Upper lobe of right lung (tissue), 1 donor: ENCODE measurements around the gene CNRIP1. TPM values are rescaled to one million over a fixed set of nuclear protein-coding genes. Genes with fewer than 3 reads are reported as not detected.
A peak's percentile ranks its signal among the peaks of the same experiment; 100 is the strongest.

Experiments used
- ATAC-seq: fragments of 200-7000 bp; cut with Tn5 transposase; one replicate; pipeline ENCODE4 v1.9.1; 2020; ENCODE audit warnings: mild to moderate bottlenecking, moderate library complexity
- DNase-seq: peaks from one replicate; pipeline ENCODE4 v3.0.0-alpha.2; 2020
- H3K27ac ChIP-seq: fragments of 200-600 bp; one replicate; pipeline ENCODE4 v1.8.0; 2022
- H3K27me3 ChIP-seq: fragments of 200-600 bp; one replicate; pipeline ENCODE4 v1.8.0; 2022; ENCODE audit warnings: mild to moderate bottlenecking
- H3K36me3 ChIP-seq: fragments of 200-600 bp; one replicate; pipeline ENCODE4 v1.8.0; 2022
- H3K4me1 ChIP-seq: fragments of 200-600 bp; one replicate; pipeline ENCODE4 v1.8.0; 2022
- H3K4me3 ChIP-seq: fragments of 200-600 bp; one replicate; pipeline ENCODE4 v1.8.0; 2022; ENCODE audit warnings: mild to moderate bottlenecking
- H3K9me3 ChIP-seq: fragments of 200-600 bp; one replicate; pipeline ENCODE4 v1.8.0; 2022
- CTCF ChIP-seq: fragments of 200-600 bp; IDR thresholded peaks from one replicate; pipeline ENCODE4 v1.8.0; 2022; ENCODE audit warnings: antibody characterized with exemption
- intact Hi-C: fragments of 100-400 bp; cut with DNase I; formaldehyde crosslinking; loops from one replicate; pipeline ENCODE4 v1.11.0; 2022
- total RNA-seq: library from RNA; stranded (reverse); fragmentation: NEBNext Ultra II Directional; extraction: Animal tissue kit (Norgen Biotek cat#: 25700); gene quantifications from one replicate; pipeline ENCODE4 v1.2.1, GENCODE V29; 2021
- donor health status: DM: no; HTN: yes; CAD: no; lungs with severe emphysema.

The CNRIP1 gene
- total RNA-seq, 1 donor from 2014 or later: 23.8 TPM

GRCh38 chr2:68283419-68283812 is 36.3 kb downstream of the CNRIP1 start:
- Histone ChIP-seq H3K4me3 (no peak overlapping the region), H3K9me3 (no peaks in the 10 kb centered on the region), H3K4me1 (peaks cover 12% of the 10 kb centered on the region), H3K27ac (no peak overlapping the region), H3K36me3 (no peaks in the 10 kb centered on the region), H3K27me3 (no peaks in the 10 kb centered on the region)
- DNase-seq (no peak), ATAC-seq (no peak)
- no peak for TF ChIP-seq CTCF
- intact Hi-C loops: loop anchor here (5.0 kb wide), 1 partner anchor 161 kb away; no protein-coding TSS in a partner anchor

GRCh38 chr2:68282811-68283418 is 36.8 kb downstream of the CNRIP1 start:
- no peaks in the 10 kb centered on the region for H3K9me3 ChIP-seq
- peak; percentile 73 for TF ChIP-seq CTCF
- no peaks in the 10 kb centered on the region for H3K36me3 ChIP-seq
- H3K27me3 ChIP-seq: no peaks in the 10 kb centered on the region
- no peak for DNase-seq
- peaks cover 9% of the 10 kb centered on the region for H3K4me1 ChIP-seq
- intact Hi-C loops: loop anchor here (5.0 kb wide), 1 partner anchor 161 kb away; no protein-coding TSS in a partner anchor
- peak; percentile 75 for ATAC-seq
- H3K27ac ChIP-seq: no peak overlapping the region
- no peak overlapping the region for H3K4me3 ChIP-seq

- ATAC-seq (no peak), DNase-seq (no peak)
- H3K27ac ChIP-seq: no peak overlapping the region
- no peaks in the 10 kb centered on the region for H3K4me1 ChIP-seq
- no peaks in the 10 kb centered on the region for H3K36me3 ChIP-seq
- H3K9me3 ChIP-seq: no peaks in the 10 kb centered on the region
- H3K4me3 ChIP-seq: no peak overlapping the region
- TF ChIP-seq CTCF: no peak
- intact Hi-C loops: loop anchor here (5.0 kb wide), 1 partner anchor 158 kb away; no protein-coding TSS in a partner anchor
- H3K27me3 ChIP-seq: no peaks in the 10 kb centered on the region
These were observed 39.0 kb downstream of the CNRIP1 start for GRCh38 chr2:68280796-68281195.

GRCh38 chr2:68280348-68280747 is 39.4 kb downstream of the CNRIP1 start:
- no peak overlapping the region for H3K27ac ChIP-seq
- intact Hi-C loops: loop anchor here (5.0 kb wide), 1 partner anchor 158 kb away; no protein-coding TSS in a partner anchor
- ATAC-seq (no peak), DNase-seq (no peak)
- TF ChIP-seq CTCF: no peak
- H3K4me1 ChIP-seq: no peaks in the 10 kb centered on the region
- no peaks in the 10 kb centered on the region for H3K27me3 ChIP-seq
- no peaks in the 10 kb centered on the region for H3K9me3 ChIP-seq
- no peaks in the 10 kb centered on the region for H3K36me3 ChIP-seq
- no peak overlapping the region for H3K4me3 ChIP-seq

- no peak for DNase-seq
- Histone ChIP-seq H3K27ac (no peak overlapping the region), H3K27me3 (no peaks in the 10 kb centered on the region), H3K4me3 (no peak overlapping the region), H3K4me1 (no peaks in the 10 kb centered on the region), H3K36me3 (no peaks in the 10 kb centered on the region), H3K9me3 (no peaks in the 10 kb centered on the region)
- no peak for TF ChIP-seq CTCF
- peak; percentile 83 for ATAC-seq
- intact Hi-C loops: loop anchor here (5.0 kb wide), 1 partner anchor 157 kb away; no protein-coding TSS in a partner anchor
These were observed 40.1 kb downstream of the CNRIP1 start for GRCh38 chr2:68279691-68280090.

- Histone ChIP-seq H3K9me3 (no peaks in the 10 kb centered on the region), H3K27me3 (no peaks in the 10 kb centered on the region), H3K4me1 (peaks cover 2% of the 10 kb centered on the region), H3K4me3 (no peak overlapping the region), H3K36me3 (no peaks in the 10 kb centered on the region), H3K27ac (no peak overlapping the region)
- TF ChIP-seq CTCF: no peak
- intact Hi-C loops: no loop called here
- no peak for ATAC-seq
- no peak for DNase-seq
These were observed 41.6 kb downstream of the CNRIP1 start for GRCh38 chr2:68278169-68278568.
